GM19468 (cell line): ENCODE results near the gene ZBTB46.
"Not testable (repeated sequence)": the region's sequence is repeated elsewhere in the genome, so short reads cannot be mapped to it uniquely, and the experiment has no call there.

Experiments used
- ATAC-seq: cut with Tn5 transposase; IDR thresholded peaks from one replicate; pipeline ENCODE4 v1.9.1; 2021; ENCODE audit warnings: mild to moderate bottlenecking, moderate library complexity, moderate number of reproducible peaks; ENCODE audit not compliant: unreplicated experiment; ENCODE audit errors: extremely low read depth

The ZBTB46 gene

DNA sequence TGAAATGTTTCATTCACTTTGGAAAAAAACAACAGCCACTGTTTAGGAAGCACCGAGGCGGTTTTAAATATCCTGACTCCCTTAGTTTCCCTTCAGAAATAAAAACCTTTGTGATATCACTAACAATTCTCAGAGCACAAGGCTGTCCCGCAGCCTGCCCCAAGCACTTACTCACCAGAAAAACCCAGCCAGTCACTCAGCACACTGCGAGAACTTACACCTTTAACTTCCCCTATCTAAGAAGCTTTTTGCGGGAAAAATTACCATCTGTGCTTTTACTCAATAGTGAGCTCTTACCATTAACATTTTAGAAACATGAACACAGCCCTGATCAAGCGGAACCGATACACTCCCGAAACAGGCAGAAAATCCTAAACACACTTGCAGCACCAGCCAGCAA lies 9.3 kb downstream of the ZBTB46 start:
- no peak for ATAC-seq

- ATAC-seq, result no peak
These were observed 11.7 kb downstream of the ZBTB46 start for GRCh38 chr20:63819224-63819921.

GRCh38 chr20:63815615-63816253 lies 15.3 kb downstream of the ZBTB46 start:
- no peak for ATAC-seq

GRCh38 chr20:63814891-63815614 lies 16.0 kb downstream of the ZBTB46 start:
- no peak for ATAC-seq

GRCh38 chr20:63811491-63811875 lies 19.6 kb downstream of the ZBTB46 start:
- ATAC-seq, result no peak

DNA sequence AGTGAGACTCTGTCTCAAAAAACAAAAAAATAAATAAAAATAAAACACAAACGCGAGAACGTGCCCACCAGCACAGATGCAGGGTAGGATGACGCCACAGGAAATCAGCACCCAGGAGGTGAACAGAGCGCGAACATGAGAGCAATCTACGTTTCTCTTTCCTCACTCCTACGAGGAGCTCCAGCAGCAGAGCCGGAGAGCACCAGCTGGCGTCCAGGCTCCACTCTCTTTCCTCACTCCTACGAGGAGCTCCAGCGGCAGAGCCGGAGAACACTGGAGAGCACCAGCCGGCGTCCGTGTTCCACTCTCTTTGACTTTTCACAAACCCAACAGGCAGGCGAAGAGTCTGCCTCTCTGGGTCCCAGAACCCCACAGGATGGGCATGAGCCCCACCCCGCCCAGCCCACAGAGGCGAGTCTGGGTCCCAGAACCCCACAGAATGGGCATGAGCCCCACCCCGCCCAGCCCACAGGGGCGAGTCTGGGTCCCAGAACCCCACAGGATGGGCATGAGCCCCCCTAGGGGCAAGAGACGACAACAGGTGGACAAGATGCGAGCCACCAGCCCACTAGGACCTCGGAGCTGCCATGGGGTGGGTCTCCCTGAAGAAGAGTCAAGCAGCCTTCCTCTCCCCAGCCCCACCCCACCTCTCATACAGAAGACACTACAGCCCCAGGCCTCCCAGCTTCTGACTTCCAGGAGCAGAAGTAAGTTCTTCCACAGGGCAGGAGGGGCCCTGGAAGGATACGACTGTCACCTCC lies 20.2 kb downstream of the ZBTB46 start:
- no peak for ATAC-seq

GRCh38 chr20:63809856-63810255 lies 21.2 kb downstream of the ZBTB46 start:
- ATAC-seq, result no peak

- no peak for ATAC-seq
These were observed 21.9 kb downstream of the ZBTB46 start for GRCh38 chr20:63808964-63809674.

DNA sequence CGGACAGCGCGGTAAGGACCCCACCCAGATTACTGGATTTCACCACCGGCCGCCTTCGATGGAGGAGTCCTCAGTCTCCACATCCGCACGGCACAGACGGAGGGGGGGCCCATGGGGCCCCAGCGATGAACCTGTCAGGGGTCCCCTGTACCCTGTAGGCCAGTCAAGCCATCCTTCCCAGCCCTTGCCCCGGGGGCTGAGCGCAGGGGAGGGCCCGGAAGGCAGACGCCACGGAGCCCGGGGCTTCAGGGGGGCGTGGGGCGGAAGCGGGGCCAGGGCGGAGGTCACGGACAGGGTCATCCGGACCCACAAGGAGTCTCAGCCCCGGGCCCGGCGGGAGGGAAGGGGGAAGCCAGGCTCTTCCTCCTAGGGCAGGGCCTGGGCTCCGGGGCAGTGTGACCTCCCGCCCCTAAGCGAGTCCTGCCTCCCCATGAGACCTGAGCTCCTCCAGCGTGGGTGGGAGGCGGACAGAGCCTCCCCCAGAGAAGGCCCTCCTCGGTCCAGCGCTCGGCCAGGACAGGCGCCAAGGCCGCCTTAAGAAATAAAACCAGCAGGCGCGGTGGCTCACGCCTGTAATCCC lies 22.8 kb downstream of the ZBTB46 start:
- ATAC-seq, result no peak

DNA sequence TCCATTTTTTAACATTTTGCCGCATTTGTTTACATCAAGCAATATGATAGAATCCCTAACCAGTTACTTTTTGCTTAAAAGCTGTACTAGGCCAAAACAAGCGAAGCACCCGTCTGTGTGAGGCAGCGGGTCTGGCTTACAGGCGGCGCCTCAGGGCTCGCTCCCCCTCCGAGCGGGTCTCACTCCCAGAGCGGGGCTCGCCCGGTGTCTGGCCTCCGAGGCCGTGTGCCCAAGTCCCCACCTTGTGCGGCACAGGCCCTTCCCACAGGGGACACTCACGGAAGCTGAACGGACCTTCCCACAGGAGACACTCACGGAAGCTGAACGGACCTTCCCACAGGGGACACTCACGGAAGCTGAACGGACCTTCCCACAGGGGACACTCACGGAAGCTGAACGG lies 23.4 kb downstream of the ZBTB46 start:
- ATAC-seq, result no peak

GRCh38 chr20:63804308-63804636 lies 26.8 kb downstream of the ZBTB46 start:
- ATAC-seq, result no peak

GRCh38 chr20:63802469-63803240 lies 28.4 kb downstream of the ZBTB46 start:
- no peak for ATAC-seq

GRCh38 chr20:63801174-63801573 lies 29.9 kb downstream of the ZBTB46 start:
- ATAC-seq, result not testable (repeated sequence)

DNA sequence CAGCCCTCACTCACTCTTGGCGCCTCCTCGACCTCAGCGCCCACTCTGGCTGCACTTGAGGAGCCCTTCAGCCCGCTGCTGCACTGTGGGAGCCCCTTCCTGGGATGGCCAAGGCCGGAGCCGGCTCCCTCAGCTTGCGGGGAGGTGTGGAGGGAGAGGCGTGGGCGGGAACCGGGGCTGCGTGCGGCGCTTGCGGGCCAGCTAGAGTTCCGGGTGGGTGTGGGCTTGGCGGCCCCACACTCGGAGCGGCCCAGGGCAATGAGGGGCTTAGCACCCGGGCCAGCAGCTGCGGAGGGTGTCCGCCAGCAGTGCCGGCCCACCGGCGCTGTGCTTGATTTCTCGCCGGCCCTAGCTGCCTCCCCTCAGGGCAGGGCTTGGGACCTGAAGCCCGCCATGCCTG lies 30.7 kb downstream of the ZBTB46 start:
- not testable (repeated sequence) for ATAC-seq

DNA sequence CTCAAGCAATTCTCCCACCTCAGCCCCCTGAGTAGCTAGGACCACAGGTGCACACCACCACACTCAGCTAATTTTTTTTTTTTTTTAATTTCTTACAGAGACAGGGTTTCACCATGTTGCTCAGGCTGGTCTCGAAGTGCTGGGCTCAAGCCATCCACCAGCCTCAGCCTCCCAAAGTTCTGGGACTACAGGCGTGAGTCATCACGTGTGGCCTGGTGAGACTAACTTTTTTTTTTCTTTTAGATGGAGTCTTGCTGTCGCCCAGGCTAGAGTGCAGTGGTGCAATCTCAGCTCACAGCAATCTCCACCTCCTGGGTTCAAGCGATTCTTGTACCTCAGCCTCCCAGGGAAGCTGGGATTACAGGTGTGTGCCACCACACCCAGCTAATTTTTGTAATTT lies 31.9 kb downstream of the ZBTB46 start:
- not testable (repeated sequence) for ATAC-seq

DNA sequence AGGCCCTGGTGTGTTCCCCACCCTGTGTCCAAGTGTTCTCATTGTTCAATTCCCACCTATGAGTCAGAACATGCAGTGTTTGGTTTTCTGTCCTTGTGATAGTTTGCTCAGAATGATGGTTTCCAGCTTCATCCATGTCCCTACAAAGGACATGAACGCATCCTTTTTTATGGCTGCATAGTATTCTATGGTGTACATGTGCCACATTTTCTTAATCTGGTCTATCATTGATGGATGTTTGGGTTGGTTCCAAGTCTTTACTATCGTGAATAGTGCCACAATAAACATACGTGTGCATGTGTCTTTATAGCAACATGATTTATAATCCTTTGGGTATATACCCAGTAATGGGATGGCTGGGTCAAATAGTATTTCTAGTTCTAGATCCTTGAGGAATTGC lies 33.9 kb downstream of the ZBTB46 start:
- ATAC-seq, result not testable (repeated sequence)

GRCh38 chr20:63795178-63795830 lies 35.8 kb downstream of the ZBTB46 start:
- no peak for ATAC-seq

DNA sequence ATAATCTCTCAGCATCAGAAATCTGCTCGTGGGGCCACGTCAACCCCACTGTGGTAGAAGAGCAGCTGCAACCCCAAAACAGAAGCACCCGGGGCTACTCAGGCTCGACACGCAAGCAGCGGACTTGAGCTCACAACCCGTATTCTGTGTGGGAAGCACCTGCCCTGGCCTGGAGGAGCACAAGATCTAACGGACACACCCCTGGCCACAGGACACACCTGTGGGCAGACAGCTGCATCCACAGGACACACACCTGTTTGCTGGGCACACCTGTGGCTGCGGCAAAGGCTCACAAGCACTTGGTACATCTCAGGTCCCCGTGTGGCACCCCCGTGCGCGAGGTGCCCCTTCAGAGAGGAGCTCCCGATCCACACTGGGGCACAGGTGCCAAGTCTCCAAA lies 36.5 kb downstream of the ZBTB46 start:
- no peak for ATAC-seq

DNA sequence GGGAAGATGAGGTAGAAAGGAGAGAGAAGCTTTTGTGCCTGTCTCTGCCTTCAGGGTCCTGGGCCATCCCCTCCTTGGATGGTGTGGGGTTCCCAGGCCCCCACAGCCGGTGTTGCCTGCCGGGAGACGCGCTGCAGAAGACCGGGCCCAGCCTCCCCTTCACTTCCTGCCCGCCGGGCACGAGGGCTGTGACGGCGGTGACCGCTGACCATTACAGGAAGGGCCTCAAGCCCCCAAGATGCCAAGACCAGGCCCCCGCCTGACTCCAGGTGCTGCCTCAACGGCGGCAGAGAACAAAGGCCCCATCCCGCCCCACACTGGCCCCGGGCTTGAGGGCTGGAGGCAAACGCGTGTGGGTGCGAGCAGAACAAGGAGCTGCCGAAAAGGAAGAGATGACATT lies 38.2 kb downstream of the ZBTB46 start:
- ATAC-seq, result no peak
